ENCODE data around the gene DDR1. TPM values are rescaled to one million over a fixed set of nuclear protein-coding genes. Genes with fewer than 3 reads are reported as not detected.

DDR1 gene
- total RNA-seq, 1 donor from 2014 or later: 128 TPM

GRCh38 chr6:30839671-30840070, 44.6 kb upstream of the DDR1 start:
- TF ChIP-seq CTCF (conservative IDR thresholded peaks at IDR 0.05; ENCODE audit: low read depth, low read length): no peak

GRCh38 chr6:30840084-30840934, 44.0 kb upstream of the DDR1 start:
- H3K4me3 ChIP-seq (ENCODE audit: low read depth, low read length): no peak overlapping the region
- no peak for TF ChIP-seq CTCF (conservative IDR thresholded peaks at IDR 0.05; ENCODE audit: low read depth, low read length)
- DNase-seq (ENCODE audit: low read depth): no peak

More at GRCh38 chr6:30839671-30840070, 44.6 kb upstream of the DDR1 start:
- H3K4me3 ChIP-seq (ENCODE audit: low read depth, low read length): no peak overlapping the region
- DNase-seq (ENCODE audit: low read depth): no peak

- no peak for TF ChIP-seq CTCF (conservative IDR thresholded peaks at IDR 0.05; ENCODE audit: low read depth, low read length)
- no peak overlapping the region for H3K4me3 ChIP-seq (ENCODE audit: low read depth, low read length)
- DNase-seq (ENCODE audit: low read depth): no peak
These were observed 43.2 kb upstream of the DDR1 start for GRCh38 chr6:30840935-30841643.

GRCh38 chr6:30841644-30842504, 42.4 kb upstream of the DDR1 start:
- no peak for TF ChIP-seq CTCF (conservative IDR thresholded peaks at IDR 0.05; ENCODE audit: low read depth, low read length)
- H3K4me3 ChIP-seq (ENCODE audit: low read depth, low read length): no peak overlapping the region
- DNase-seq (ENCODE audit: low read depth): no peak

DNA sequence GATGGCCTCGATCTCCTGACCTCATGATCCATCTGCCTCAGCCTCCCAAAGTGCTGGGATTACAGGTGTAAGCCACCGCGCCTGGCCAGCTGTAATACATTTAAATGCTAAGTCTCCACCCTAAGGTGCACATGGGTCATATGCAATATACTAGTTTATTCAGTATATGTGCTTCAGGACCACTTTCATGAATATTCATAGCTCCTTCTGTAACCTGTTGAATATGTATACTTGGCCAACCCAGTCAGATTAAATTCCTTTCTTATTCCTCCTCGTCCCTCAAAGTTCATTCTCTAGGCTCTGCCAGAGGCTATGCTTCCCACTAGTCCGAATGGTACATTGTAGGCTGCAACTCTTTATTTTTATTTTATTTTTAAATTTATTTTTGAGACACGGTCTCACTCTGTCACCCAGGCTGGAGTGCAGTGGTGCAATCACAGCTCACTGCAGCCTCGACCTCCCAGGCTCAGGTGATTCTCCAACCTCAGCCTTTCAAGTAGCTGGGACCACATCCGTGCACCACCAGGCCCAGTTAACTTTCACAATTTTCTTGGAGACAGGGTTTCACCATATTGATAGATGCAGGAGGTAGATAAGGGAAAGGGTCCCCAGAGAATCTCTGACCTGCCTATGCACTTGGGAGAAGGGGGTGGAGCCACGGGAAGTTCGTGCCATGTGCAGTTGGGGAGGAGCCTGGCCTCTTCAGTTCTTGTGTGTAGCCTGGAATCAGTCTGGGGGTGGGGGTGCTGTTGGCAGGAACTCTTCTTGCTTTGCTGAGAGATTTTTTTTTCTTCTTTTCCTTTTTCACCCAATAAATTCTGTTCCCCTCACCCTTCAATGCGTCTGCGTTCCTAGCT, 41.3 kb upstream of the DDR1 start:
- H3K4me3 ChIP-seq (ENCODE audit: low read depth, low read length): no peak overlapping the region
- TF ChIP-seq CTCF (conservative IDR thresholded peaks at IDR 0.05; ENCODE audit: low read depth, low read length): no peak

GRCh38 chr6:30843611-30843998, 40.7 kb upstream of the DDR1 start:
- no peak for DNase-seq (ENCODE audit: low read depth)
- TF ChIP-seq CTCF (conservative IDR thresholded peaks at IDR 0.05; ENCODE audit: low read depth, low read length): no peak
- H3K4me3 ChIP-seq (ENCODE audit: low read depth, low read length): no peak overlapping the region

More for the DNA sequence above, 41.3 kb upstream of the DDR1 start:
- DNase-seq (ENCODE audit: low read depth): no peak

Measured in epithelial cell of proximal tubule (primary cell).